Measurements from ENCODE around the gene PTPRB.

The PTPRB gene

DNA sequence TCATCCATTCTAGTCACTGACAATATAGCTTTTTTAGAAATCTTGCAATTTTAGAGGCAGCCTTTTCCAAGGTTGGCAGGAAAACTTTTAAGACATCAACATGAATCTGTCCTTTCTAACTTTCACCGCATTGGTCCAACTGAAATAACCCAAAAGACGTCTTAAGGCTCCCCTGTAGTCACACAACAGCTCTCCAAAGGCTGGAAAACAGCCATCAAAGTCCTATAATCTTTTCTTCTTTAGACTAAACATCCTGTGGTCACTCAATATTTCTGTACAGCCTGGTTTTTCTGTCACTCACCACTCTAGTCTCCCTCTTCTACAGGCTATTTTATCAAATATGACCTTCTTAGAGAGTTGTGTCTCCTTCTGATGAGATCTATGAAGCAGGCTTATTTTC is 4.5 kb upstream of the PTPRB start:
- no peak for DNase-seq

DNA sequence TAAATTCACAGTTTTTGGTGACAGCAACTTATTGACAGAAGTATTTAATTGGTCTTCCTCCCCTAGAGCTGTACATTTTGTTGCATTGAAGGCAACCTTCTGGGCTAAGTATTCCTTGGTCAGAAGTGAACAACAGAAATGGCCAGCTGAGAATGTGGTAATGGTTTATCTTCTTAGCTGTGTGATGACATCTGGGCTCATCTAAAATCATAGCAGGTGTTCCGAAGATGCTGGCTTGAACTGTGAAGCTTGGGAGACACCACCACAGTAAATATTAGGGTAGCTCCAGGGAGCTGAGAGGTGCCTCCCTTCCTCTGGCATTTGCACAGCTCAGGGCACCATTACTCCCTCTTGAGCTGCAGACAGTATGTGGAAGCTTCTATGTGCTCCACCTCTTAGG is 3.7 kb upstream of the PTPRB start:
- DNase-seq = no peak

DNA sequence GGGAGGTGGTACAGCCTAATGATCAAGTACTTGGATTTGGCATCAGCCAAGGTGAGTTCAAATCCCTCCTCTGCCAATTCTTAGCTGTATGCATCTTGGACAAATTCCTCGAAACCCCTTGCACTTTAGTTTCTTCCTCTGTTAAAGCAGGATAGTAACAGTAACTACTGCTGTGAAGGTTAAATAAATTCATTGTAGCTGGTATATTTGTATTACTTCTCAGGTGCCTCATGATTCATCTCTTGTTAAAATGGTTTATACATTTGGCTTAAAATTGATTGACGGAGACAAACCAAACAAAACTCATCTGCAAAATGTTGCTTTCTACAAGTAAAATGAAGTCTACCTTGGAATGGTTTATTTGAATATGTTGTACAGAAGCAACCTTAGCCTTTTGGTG is 2.3 kb upstream of the PTPRB start:
- no peak for DNase-seq

DNA sequence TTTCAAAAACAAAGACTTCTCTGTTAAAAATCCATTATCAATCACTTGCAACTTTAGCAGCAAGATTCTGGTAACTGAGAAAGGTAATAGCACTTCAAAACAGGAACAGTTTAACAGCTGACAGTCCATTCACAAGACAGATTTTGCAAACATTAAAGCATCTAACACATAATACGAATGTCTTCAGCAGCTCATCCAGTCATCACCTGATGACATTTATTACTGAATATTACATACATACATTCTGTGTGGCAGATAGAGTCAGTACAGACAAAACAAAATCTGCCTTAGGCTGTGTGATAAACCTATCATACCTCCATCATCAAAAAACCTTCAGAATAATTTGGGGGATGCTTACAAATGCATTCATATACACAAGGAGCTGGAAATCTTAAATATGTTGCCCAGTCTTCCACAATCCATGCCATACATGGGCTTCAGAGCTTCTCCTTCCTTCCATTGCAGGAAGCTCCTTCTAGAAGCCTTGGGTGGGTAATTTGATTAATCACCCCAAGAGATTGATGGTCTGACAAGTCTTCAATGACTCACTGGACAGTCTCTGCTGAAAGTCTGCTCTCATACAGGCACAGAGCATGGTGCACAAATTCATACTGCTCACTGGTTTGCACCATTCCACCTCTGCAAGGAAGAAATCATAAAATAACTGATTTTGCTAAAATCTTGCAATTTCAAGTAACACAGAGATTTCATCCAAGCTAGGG is 1.6 kb upstream of the PTPRB start:
- DNase-seq = no peak

DNA sequence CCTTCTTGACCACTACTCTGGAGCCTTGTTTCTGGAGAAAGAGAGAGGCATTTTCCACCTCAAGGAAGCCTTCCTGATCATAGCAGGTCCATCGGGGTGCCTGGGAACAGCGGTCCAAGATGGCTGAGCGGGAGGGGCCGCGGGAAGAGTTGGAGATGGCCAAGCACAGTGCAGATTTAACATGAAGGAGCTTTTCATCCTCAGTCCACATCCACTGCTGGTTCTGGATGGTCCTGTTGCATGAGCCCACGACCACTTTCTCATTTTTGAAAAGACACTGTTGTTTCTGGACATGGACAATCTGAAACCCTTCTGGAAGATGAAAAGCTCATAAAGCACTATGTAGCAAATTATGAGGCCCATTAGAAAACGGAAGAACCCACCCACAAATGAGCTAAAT is 1.5 kb downstream of the PTPRB start:
- DNase-seq = no peak

DNA sequence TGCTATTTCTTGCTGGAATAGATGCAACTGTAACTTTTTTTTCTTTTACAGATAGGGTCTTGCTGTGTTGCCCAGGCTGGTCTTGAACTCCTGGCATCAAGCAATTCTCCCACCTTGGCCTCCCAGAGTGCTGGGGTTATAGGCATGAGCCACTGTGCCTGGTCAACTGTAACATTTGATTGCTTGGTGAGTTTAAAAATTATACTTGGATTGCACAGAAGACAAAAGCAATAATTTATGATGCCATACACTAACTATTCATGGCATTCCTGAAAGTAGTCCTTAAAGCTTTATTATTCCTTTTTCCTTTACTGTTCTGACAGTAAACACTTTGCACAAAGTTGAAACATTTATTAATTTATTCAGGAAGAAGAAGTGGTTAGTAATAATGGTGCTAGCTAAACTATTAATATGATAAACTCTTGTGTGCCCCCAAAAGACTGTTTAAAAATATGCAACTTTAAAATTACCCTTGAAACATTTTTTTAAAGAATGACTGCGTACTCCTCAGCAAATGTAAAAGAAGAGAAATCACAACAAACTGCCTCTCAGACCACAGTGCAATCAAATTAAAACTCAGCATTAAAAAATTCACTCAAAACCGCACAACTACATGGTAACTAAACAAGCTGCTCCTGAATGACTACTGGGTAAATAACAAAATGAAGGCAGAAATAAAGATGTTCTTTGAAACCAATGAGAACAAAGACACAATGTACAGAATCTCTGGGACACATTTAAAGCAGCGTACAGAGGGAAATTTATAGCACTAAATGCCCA is 8.3 kb downstream of the PTPRB start:
- DNase-seq = no peak

DNA sequence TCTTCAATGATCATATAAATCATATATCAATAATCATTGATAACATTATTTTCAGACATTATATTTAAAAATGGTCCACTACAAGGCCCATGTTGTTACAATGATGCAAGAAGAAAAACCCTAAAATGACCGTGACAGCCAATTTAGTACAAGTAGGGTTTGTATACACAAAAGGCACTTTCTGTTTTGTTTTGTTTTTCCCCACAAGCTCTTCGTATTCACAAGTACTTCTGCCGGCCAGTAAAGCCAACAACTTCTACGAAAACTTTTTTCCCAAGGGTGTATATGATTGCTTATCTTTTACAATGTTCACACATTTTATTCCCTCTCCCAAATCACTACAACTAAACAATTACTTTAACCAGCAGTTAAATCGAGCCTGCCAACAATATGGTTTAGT is 9.6 kb downstream of the PTPRB start:
- no peak for DNase-seq

DNA sequence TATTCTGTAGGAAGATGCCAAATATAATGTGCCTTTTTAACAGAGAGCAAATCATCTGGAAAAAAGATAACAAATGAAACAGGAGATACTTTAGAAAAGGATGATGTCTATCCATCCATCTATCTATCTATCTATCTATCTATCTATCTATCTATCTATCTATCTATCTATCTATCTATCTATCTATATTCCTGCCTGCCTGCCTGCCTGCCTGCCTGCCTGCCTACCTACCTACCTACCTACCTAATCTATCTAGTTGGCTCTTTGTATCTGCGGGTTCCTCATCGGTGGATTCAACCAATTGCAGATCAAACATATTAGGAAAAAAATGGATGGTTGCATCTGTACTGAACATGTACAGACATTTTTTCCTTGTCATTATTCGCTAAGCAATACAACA is 11.0 kb downstream of the PTPRB start:
- DNase-seq = no peak

DNA sequence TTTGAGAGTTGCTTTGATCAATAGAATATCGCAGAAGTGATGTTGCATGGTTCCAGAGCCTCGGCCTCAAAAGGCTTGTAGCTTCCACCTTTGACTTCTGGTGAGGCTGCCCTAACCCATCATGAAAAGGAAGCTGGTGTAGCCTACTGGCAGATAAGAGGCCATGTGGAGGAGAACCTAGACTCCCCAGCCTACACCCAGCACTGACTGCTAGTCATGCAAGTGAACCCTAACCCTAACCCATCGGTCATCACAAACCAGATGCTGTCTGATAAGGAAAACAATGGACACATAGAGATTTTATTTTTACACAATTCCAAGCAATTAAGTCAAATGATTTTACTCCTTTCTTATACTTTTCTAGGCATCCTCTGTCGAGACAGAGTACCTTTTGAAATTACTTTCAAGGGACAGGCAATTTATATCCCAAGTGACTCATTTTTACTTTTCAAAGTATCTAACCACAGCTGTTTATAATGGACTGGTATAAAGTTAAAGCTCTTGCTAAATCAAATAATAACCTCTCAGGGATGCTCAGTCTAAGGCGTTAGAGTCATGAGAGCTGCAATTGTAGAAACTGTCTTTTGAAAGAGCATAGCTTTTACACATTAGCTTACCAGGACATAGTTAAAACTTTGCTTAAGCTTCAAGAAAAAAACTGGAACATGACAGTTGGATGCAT is 17.6 kb downstream of the PTPRB start:
- DNase-seq = no peak

DNA sequence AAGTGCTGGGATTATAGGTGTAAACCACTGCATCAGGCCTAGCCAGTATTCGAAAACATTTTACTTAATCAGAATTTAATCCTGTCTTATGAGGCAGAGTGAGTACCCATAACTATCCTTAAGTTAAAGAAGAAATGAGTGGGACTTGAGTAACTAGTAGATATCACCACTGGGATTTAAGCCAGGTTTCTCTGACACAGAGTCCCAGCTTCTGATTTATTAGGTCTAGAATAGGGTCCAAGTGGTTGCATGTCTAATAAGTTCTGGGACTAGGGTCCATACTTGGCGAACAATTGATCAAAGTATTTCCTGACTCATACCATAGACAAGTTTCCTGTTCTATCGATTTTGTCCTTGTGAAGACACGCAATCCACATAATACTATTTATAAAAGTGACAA is 18.9 kb downstream of the PTPRB start:
- no peak for DNase-seq

DNA sequence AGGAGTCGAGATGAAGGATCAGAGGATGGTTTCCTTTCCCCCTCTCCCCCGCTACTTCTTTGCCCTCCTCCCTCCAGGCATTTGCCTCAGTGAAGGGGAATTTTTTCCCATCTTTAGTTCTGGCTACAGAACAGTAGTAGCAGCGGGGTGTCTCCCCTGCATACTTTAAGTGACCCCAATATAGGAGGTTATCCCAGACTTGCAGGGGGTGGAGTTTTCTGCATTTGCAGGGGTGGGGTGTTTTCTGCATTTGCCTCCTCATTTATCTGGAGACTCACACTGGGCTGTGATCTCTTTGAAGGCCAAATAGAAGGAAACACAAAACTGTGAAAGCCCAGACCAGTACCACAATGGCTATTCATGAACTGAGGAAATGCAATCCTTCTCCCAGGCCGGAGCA is 19.8 kb downstream of the PTPRB start:
- DNase-seq = no peak

DNA sequence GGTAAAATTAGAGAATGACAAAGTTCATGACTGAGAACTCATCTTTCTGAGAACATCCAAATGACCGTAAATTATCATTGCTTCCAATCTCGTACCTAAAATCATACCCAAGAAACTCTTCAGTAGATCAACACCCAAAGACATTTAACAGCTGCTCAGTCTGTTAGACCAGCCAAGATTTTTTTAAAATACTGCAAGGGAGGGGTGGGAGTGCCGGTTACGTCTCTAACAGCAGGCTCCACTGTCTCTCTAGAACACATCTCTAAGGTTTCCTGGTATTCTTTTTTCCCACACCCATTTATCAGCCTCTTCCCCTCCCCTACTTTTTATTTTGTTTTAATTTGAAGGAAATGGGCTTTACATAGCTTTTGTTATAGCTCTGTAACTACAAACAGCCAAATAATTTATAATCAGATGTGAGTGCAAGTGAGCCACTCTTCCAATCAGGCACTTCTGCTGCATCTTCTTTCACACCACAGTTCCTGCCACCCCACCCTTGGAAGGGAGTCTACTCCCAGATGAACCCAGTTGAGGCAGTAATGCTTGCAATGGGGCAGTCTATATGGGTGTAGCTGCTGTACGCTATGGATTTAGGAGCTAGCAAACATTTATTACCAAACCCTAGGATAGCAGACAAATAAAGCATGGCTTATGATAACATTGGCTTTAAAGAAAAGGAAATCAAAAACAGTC is 21.9 kb downstream of the PTPRB start:
- no peak for DNase-seq

DNA sequence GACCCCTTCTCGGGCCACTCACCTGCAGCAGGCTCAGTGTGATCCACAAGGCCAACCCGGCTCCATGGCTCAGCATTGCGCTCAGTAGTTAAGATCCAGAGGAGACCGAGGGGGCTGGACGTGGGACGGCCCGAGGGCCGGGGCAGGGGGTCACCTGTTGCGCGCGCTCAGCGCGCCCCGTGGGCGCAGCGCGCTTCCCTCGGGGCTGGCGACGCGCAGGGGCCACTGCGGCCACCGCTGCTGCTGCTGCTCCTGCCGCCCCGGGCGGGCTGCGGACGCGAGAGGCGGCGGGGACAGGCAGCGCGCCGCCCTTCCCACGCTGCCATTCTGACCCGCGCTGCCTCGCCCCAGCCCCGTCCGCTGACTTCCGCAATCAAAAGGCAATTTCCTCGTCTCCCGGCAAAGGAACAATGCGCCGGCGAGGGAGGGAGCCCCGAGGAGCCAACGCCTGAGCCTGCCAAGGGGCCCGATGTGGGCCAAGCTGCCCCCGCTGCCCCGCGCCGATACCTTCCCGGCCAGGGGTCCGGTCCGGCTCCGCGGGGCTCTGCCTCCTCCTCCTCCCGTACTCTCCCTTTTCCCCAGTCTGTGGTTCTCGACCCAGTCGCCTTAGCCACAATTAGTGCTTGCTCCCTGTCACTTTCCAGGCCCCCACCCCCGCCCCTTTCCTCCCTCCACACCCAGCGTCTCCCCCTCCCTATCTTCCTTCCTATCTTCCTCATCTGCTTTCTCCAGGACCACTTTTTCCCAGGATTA is 27.3 kb downstream of the PTPRB start:
- no peak for DNase-seq

DNA sequence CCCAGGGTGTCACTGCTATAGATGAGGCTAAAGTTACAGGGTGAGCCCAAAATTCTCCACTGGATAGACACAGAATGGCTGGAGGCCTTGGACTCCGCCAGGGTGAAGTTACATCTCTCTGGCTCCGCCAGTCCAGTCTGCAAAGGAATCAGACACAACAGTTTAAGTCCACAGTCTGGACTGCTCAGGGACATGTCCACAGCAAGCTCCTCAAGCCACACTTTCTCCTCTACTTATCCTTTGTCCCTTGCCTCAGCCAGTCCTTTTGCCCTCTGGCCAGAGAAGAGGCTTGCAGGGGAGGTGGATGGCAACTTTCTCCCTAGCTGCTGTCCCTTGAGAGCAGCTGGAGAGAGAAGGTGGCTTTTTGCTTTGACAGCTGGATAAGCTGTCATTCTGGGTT is 28.0 kb downstream of the PTPRB start:
- no peak for DNase-seq

DNA sequence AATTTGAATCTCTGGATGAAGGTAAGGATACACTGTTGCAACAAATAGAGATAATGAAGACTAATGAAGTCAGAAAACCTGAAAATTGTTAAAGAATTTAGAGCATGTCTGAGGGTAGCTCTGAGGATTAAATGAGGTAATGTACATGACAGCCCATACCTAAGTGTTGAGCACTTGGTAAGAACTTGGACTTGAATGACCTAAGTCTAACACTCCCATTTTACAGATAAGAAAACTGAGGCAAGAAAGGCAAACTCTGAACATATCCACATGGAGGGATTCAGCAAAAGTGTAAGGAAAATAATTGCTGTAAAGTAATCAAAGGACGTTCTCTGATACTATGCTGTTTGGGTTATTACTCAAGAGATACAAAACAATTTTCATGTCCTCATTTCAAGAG is 29.0 kb downstream of the PTPRB start:
- DNase-seq = no peak

DNA sequence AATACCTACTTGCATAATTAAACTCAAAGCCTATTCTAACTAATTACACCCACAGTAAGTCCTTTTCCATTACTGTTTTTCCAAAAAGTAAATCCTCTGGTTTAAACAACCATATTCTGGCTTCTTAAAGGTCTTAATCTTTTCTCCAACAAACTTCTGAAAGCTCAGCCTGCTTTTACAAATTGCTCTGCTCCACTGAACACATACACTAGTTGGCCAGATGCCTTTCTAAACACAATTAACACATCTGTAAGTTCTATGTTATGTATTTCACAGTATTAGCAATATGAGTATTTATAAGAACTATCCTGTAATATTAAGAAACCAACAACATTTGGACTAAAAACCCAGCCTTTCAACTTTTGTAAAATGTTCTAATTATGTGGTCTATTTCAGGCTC is 30.1 kb downstream of the PTPRB start:
- DNase-seq = no peak

DNA sequence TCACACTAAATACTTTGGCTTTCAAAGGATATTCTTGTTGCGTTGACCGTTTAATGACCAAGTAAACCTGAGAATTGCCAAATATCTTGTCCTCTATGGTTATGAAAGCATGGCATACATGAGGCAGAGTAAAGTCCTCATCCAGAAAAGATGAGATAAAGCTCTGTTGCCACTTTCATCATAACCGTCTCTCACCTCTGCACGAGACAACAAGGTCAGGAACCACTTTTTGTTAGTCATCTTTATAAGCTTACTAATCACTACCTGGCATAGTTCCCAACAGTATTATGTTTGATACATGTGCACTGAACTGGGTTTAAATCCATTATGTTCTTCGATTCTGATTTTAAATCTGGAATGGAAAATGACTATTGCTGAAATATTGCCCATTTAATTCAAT is 31.3 kb downstream of the PTPRB start:
- no peak for DNase-seq

DNA sequence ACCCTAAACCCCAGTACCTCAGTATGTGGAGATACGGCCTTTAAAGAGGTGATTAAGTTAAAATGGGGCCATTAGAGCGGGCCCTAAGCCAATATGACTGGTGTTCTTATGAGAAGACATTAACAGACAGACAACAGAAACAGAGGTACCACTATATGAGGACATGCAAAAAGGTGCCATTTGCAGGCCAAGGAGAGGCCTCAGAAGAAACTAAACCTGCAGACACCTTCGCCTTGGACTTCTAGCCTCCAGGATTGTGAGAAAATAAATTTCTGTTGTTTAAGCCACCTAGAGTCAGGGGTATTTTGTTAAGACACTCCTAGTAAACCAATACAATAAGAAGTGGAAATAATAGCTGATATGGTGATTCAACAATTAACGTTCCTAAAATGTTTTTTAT is 32.6 kb downstream of the PTPRB start:
- no peak for DNase-seq

DNA sequence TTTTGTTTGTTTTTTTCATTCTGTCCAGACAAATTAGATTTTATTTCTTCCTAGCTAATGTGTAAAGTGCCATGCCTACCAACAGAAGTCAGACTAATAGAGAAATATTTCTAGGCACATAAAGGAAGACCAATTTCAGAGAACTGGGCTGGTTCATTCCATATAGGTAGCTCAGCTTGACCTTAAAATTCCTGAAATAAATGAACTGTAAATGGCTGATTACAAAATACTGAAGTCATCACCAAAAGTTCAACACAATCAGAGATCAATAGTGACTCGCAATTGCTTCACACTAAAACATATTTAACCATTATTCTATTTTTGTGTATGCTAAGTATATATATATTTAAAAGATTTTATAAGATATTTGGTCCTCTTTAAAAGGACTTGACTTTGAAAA is 34.2 kb downstream of the PTPRB start:
- no peak for DNase-seq

DNA sequence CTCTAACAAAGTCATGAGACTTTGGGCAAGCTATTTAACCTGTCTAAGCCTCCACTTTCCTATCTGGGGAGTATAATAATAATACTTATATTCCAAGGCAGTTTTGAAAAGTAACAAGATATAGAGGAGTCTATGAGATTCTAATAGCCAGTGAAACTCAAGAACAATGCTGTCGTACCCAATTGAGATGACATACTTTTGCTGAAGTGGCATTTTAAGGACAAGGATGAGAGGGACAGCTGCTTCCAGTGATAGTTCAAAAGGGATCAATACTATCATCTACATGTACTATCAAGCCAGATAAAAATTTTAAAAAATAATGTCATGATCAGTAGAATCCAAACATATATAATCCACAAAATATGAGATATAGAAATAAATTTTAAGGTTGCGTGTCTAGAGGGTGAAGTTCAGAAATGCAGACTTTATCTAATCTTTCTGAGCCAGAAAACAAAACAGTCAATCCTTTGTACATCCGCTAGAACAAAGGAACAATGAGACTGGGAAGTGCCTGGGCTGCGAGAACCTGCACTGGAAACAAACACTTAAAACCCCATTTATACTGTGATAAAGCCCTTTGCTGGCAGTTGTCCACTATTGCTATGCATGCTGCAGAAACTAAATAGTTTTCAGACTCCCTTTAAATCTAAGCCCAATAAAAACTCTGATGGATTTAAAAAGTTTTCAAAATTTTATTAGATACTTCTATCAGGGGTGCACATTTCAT is 38.6 kb downstream of the PTPRB start:
- DNase-seq = no peak

DNA sequence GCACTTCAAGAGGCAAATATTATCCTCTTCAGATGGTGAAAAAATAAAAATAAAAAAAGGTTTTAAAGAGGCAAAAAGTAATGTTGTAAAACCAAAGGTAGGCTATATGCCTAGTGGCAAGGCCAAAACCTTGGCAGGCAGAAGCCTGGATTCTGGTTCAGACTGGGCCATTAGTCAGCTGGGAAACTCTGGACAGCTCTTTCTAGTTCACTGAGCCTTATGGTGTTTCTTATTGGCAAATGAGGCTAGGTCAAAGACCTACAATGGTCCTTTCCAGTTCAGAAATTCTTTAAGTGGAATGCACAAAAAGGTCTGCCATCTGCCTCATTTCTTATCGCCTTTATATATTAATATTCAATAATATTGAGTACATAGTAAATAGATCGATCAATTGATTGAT is 44.6 kb downstream of the PTPRB start:
- DNase-seq = no peak

DNA sequence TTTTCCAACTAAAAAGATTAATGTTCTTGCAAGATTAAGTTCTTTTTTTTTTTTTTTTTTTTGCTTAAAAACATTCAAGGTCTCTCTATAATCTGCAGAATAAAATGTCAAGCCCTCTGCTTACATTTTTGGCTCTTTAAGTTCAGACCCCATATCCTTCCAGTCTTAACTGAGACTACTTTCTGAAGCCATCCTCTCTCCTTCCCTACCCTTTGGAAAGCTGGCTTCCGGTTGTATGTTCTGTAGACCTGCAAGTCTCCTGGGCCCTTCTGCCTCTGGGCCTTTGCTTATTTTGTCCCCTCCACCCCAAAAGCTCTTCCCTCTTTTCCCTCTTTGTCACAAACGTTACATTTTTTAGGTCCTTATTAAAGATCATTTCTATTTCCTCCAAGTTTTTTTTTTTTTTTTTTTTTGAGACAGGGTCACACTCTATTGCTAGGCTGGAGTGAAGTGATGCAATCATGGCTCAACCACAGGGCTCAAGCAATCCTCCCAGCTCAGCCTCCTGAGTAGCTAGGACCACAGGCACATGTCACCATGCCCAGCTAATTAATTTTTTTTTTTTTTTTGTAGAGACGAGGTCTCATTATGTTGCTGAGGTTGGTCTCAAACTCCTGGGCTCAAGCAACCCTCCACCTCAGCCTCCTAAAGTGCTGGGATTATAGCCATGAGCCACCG is 46.5 kb downstream of the PTPRB start:
- no peak for DNase-seq

All from NCI-H187 treated with DMSO at 0.1 percent for 48 hours (cell line).